Keratinocyte (primary cell): ENCODE data around the gene HIVEP2. TPM values are rescaled to one million over a fixed set of nuclear protein-coding genes. Genes with fewer than 3 reads are reported as not detected.

Experiments
- DNase-seq: peaks from one replicate; pipeline ENCODE4 v3.0.0-alpha.2; 2011; ENCODE audit warnings: low read depth, missing footprints, low spot score
- FAIRE-seq: peaks from 2 replicates; lab custom pipeline; 2011; peaks lifted over from hg19 to GRCh38; lab: Jason Lieb, UNC
- H2AFZ ChIP-seq: 2 replicates; pipeline ENCODE4 v1.6.0; 2012; ENCODE audit warnings: low read length, control low read depth, inconsistent platforms; ENCODE audit not compliant: control insufficient read depth
- H3K27ac ChIP-seq: 2 replicates; pipeline ENCODE4 v1.5.1; 2011; ENCODE audit warnings: low read length; ENCODE audit not compliant: control insufficient read depth, insufficient read depth
- H3K27me3 ChIP-seq: 3 replicates; pipeline ENCODE4 v1.6.0; 2011; ENCODE audit warnings: low read length; ENCODE audit not compliant: control insufficient read depth, insufficient read depth; ENCODE audit errors: extremely low read depth
- H3K36me3 ChIP-seq, 2 experiments: 2 replicates in 1 of 2; 3 replicates in 1 of 2; pipeline ENCODE4 v1.5.1; 2011; ENCODE audit warnings: low read length in 2 of 2, mild to moderate bottlenecking in 1 of 2; ENCODE audit not compliant: control insufficient read depth in 2 of 2, insufficient read depth in 2 of 2; ENCODE audit errors: extremely low read depth in 1 of 2
- H3K4me1 ChIP-seq: 3 replicates; pipeline ENCODE4 v1.5.1; 2011; ENCODE audit warnings: low read length; ENCODE audit not compliant: control insufficient read depth, insufficient read depth; ENCODE audit errors: extremely low read depth
- H3K4me2 ChIP-seq: 3 replicates; pipeline ENCODE4 v1.6.0; 2011; ENCODE audit warnings: low read depth, low read length; ENCODE audit not compliant: control insufficient read depth, insufficient read depth; ENCODE audit errors: extremely low read depth
- H3K4me3 ChIP-seq, 3 experiments: fragments of 200-600 bp in 1 of 3; sonication (generic) in 1 of 3; 2 replicates in 2 of 3; 3 replicates in 1 of 3; pipeline ENCODE4 v1.5.1; 2011 to 2016; ENCODE audit warnings: low read length in 3 of 3, mild to moderate bottlenecking in 3 of 3, control low read depth in 2 of 3, inconsistent platforms in 1 of 3, low read depth in 1 of 3, mixed read lengths in 1 of 3, mixed run types in 1 of 3, moderate library complexity in 1 of 3; ENCODE audit not compliant: control insufficient read depth in 2 of 3, insufficient read depth in 2 of 3; ENCODE audit errors: extremely low read depth in 1 of 3
- H3K79me2 ChIP-seq: 2 replicates; pipeline ENCODE4 v1.6.0; 2012; ENCODE audit warnings: low read length; ENCODE audit not compliant: control insufficient read depth, insufficient read depth
- H3K9ac ChIP-seq: 3 replicates; pipeline ENCODE4 v1.6.0; 2011; ENCODE audit warnings: low read length; ENCODE audit not compliant: control insufficient read depth, insufficient read depth; ENCODE audit errors: extremely low read depth
- H3K9me1 ChIP-seq: 3 replicates; pipeline ENCODE4 v1.6.0; 2011; ENCODE audit warnings: low read length; ENCODE audit not compliant: control insufficient read depth, insufficient read depth; ENCODE audit errors: extremely low read depth
- H3K9me3 ChIP-seq: 2 replicates; pipeline ENCODE4 v1.5.1; 2012; ENCODE audit warnings: low read depth, low read length; ENCODE audit not compliant: control insufficient read depth
- H4K20me1 ChIP-seq: 3 replicates; pipeline ENCODE4 v1.6.0; 2011; ENCODE audit warnings: low read length; ENCODE audit not compliant: control insufficient read depth, insufficient read depth; ENCODE audit errors: extremely low read depth
- CTCF ChIP-seq, 3 experiments: IDR thresholded peaks in 1 of 3; conservative IDR thresholded peaks in 1 of 3; optimal IDR thresholded peaks in 1 of 3; 2 replicates in 2 of 3; 3 replicates in 1 of 3; pipeline versions ENCODE3 to v1.5.1; 2011; ENCODE audit warnings: low read length in 3 of 3, mild to moderate bottlenecking in 3 of 3, moderate library complexity in 2 of 3, control low read depth in 1 of 3, inconsistent platforms in 1 of 3; ENCODE audit not compliant: insufficient read depth in 2 of 3; ENCODE audit errors: extremely low read depth in 1 of 3
- EZH2 ChIP-seq: IDR thresholded peaks from one replicate; pipeline ENCODE4 v1.6.1; 2012; ENCODE audit warnings: inconsistent platforms, mild to moderate bottlenecking, low read length, moderate library complexity
- dilution Hi-C: fragments of 300-500 bp; cut with MboI; formaldehyde crosslinking; loops from one replicate; pipeline ENCODE4 v1.7.0; 2020; ENCODE audit warnings: low sequenced_read_pairs; ENCODE audit not compliant: extremely low pct_ligation_motif_present
- polyA plus RNA-seq, 5 experiments: library from polyadenylated mRNA; depleted of rRNA in 3 of 5; stranded (reverse) in 3 of 5; stranded (forward) in 1 of 5; unstranded in 1 of 5; fragments of >200 nt; gene quantifications; 1 replicate in 1 of 5; 2 replicates in 3 of 5; 3 replicates in 1 of 5; pipeline versions ENCODE4 v1.2.1 to v1.2.3, GENCODE V29; 2011 to 2012; ENCODE audit warnings: missing spikeins in 2 of 5, low read depth in 1 of 5, low replicate concordance in 1 of 5

Gene HIVEP2
- polyA plus RNA-seq, 1 donor (not counting 4 experiments of a cell fraction or from before 2014, with no cell fraction given), result 8.9 TPM

- no peak for FAIRE-seq
- no peaks in the 10 kb centered on the region for H3K36me3 ChIP-seq
- no peaks in the 10 kb centered on the region for H3K9me1 ChIP-seq
- no peak overlapping the region for H3K27ac ChIP-seq
- H3K4me3 ChIP-seq, result no peak overlapping the region
- H3K27me3 ChIP-seq, result no peaks in the 10 kb centered on the region
- H4K20me1 ChIP-seq, result no peaks in the 10 kb centered on the region
- no peaks in the 10 kb centered on the region for H3K79me2 ChIP-seq
- no peaks in the 10 kb centered on the region for H3K9me3 ChIP-seq
- no peak overlapping the region for H3K4me2 ChIP-seq
- H3K9ac ChIP-seq, result no peak overlapping the region
- TF ChIP-seq EZH2, result no peak
- H2AFZ ChIP-seq, result peak overlapping the region; percentile 20
- H3K4me1 ChIP-seq, result peaks cover 13% of the 10 kb centered on the region
- no peak for DNase-seq
- dilution Hi-C loops, result no loop called here
Observed at GRCh38 chr6:142725024-142725770, 219.8 kb downstream of the HIVEP2 start.

GRCh38 chr6:142722841-142723240, 222.1 kb downstream of the HIVEP2 start:
- H4K20me1 ChIP-seq, result no peaks in the 10 kb centered on the region
- no peaks in the 10 kb centered on the region for H3K27me3 ChIP-seq
- dilution Hi-C loops, result no loop called here
- FAIRE-seq (no peak), DNase-seq (no peak)
- no peak for TF ChIP-seq CTCF (optimal IDR thresholded peaks at IDR 0.05 in 1 of 3, IDR thresholded peaks at IDR 0.05 in 1 of 3, conservative IDR thresholded peaks at IDR 0.05 in 1 of 3; ENCODE audit: extremely low read depth in 1 of 3, insufficient read depth in 2 of 3, low read length in 3 of 3)
- no peak for TF ChIP-seq EZH2
- H3K4me3 ChIP-seq, result no peak overlapping the region
- no peaks in the 10 kb centered on the region for H3K79me2 ChIP-seq
- no peaks in the 10 kb centered on the region for H3K36me3 ChIP-seq
- no peak overlapping the region for H3K27ac ChIP-seq
- H2AFZ ChIP-seq, result no peak overlapping the region
- no peak overlapping the region for H3K4me2 ChIP-seq
- H3K9ac ChIP-seq, result no peak overlapping the region
- H3K4me1 ChIP-seq, result peaks cover 7% of the 10 kb centered on the region
- no peaks in the 10 kb centered on the region for H3K9me3 ChIP-seq
- no peaks in the 10 kb centered on the region for H3K9me1 ChIP-seq

DNA sequence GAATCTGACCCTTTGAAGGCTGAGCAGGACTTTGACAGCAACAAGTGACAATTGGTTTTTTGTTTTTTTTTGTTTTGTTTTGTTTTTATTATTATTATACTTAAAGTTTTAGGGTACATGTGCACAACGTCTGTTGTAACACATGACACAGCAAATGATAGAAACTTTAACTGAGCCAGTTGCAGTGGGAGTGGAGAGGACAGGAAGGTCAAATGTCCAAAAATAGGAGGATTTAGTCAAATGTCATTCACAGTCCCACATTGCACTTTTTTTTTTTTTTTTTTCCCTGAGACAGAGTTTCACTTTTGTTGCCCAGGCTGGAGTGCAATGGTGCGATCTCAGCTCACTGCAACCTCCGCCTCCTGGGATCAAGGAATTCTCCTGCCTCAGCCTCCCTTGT, 223.0 kb downstream of the HIVEP2 start:
- DNase-seq, result no peak
- H3K27ac ChIP-seq, result no peak overlapping the region
- TF ChIP-seq EZH2, result no peak
- TF ChIP-seq CTCF (optimal IDR thresholded peaks at IDR 0.05 in 1 of 3, IDR thresholded peaks at IDR 0.05 in 1 of 3, conservative IDR thresholded peaks at IDR 0.05 in 1 of 3; ENCODE audit: extremely low read depth in 1 of 3, insufficient read depth in 2 of 3, low read length in 3 of 3), result no peak
- dilution Hi-C loops, result no loop called here
- H3K4me2 ChIP-seq, result no peak overlapping the region
- no peaks in the 10 kb centered on the region for H3K27me3 ChIP-seq
- no peak for FAIRE-seq
- H3K4me3 ChIP-seq, result no peak overlapping the region
- no peaks in the 10 kb centered on the region for H3K36me3 ChIP-seq
- no peaks in the 10 kb centered on the region for H4K20me1 ChIP-seq
- peaks cover 7% of the 10 kb centered on the region for H3K4me1 ChIP-seq
- no peak overlapping the region for H2AFZ ChIP-seq
- H3K9ac ChIP-seq, result no peak overlapping the region
- H3K9me1 ChIP-seq, result no peaks in the 10 kb centered on the region
- H3K9me3 ChIP-seq, result no peaks in the 10 kb centered on the region
- H3K79me2 ChIP-seq, result no peaks in the 10 kb centered on the region
